ENCODE measurements around the gene SPINK1.
A peak's percentile ranks its signal among the peaks of the same experiment; 100 is the strongest.
"Not testable (repeated sequence)": the region's sequence is repeated elsewhere in the genome, so short reads cannot be mapped to it uniquely, and the experiment has no call there.

Gene SPINK1, protein sequence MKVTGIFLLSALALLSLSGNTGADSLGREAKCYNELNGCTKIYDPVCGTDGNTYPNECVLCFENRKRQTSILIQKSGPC

DNA sequence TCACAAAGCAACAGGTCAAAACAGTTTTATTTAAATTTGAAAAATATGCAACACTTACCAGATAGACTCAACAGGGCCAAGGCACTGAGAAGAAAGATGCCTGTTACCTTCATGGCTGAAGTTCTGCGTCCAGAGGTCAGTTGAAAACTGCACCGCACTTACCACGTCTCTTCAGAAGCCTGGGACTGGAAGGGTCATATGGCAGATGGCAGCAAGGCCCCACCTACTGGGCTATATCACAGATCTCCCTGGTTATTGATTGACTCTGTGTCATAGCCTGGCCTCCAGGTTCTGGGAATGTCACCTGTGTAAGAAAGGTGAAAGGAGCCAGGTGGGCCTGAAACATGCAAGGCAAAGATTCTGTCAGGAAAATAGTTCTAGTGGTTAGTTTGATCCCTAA lies at the start of gene SPINK1:
TSS of gene SPINK1 (minus strand) at position 207 of the 400 bp plus-strand sequence. CDS start at position 113, 94 bp downstream.
- DNase-seq: no peak

DNA sequence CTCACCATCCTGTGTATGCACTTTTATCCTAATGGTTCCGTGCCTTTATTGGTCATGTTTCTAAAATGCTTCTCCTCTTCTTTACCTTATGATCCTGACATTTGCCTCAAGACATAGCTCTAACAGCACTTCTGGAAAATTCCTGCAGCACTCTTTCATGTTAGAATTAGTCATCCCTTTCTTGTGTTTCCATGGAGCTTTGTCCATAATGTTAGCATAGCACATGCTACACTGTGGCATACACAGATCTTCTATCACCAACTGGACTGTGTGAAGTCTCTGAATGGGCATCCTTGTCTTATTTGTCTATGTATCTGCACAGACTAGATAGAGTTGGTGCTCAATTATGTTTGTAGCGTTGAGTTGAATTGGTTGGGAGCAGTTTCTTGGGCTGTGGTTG lies 49.0 kb upstream of the SPINK1 start:
- no peak for DNase-seq

DNA sequence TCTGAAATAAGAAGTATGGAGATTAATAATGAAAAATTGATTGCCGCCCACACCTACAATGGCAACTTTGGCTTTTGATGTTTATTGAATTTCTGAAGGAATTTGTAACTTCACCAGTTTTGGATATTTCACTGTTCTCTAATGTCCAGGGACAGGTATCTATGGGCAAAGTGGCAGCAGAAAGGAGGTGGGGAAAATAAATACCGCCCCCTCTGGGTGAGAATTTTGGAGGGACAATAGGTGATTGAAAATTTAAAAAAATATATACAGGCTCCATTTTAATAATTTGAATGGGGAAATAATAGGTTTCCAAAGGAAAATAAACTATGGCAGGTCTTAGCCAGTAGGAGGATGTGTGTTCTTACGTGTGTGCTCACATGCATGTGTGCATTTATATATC lies 48.3 kb upstream of the SPINK1 start:
- no peak for DNase-seq

DNA sequence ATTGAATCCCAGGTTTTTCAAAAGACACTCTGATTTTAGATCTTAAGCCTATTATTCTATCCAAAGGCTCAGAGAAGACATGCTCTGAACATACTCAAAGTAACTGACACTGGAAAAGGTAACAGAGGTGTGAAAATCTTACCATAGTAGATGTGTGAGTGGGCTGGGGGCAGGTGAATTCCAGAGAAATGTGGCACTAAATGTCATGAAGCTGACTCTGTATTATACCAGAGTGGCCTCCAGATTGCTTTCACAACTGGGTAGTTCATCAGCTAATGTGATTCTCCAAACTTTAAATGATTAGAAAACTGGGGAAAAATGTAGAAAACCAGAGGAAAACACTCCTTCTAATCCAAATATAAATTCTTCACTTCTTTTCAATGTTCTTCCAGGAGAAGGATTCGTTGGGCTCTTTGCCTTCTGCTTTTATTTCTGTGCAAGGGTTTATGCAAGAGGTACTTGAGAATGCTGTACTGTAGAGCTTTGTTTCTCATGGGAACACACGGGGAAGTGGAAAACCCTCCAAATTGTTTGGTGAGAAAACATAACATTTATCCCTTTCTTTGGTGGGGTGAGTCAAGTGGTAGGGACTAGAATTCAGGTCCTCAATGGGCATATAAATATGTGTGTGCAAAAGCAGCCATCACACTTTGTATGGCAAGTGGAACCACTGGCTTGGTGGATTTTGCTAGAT lies 46.7 kb upstream of the SPINK1 start, which contains the start of gene SCGB3A2:
TSS of gene SCGB3A2 (plus strand) at position 646 of the 694 bp plus-strand sequence. CDS start 93 bp downstream, outside the sequence.
- DNase-seq: no peak

DNA sequence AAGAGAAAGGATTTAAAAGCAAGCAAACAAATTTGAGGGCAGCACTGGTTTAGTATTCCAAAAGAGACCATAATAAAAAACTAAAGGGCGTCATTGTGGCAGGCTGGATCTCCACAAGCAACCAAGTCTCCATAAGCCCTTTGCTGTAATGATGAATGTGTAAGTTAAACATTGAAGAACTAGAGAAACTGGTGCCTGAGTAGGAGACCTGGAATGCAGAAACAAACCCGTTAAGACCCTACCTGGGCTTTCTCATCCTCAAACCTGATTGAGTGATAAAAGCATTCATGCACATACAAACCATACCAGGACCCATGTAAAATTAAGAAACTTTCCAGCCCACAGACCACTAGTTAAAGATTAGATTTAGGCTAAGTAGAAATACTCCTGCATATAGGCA lies 45.2 kb upstream of the SPINK1 start:
- no peak for DNase-seq

DNA sequence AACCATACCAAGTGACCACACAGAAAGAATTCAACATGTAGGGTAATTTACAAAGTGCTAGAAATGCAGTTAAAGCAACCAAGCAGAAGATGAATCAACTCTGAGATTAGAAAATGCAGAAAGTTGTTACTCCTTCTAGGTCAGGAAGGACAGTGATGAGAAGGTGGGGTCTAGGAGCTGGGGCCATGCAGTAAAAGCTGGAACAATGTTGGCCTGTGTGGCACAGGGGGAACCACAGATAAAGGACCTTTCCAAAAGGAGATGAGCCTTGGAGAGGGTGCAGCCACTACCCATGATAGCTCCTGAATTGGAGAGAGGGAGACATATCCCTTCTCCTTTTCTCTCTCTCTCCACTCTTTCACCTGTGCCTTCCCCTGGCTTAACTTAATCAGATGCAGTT lies 44.7 kb upstream of the SPINK1 start:
- DNase-seq: no peak

DNA sequence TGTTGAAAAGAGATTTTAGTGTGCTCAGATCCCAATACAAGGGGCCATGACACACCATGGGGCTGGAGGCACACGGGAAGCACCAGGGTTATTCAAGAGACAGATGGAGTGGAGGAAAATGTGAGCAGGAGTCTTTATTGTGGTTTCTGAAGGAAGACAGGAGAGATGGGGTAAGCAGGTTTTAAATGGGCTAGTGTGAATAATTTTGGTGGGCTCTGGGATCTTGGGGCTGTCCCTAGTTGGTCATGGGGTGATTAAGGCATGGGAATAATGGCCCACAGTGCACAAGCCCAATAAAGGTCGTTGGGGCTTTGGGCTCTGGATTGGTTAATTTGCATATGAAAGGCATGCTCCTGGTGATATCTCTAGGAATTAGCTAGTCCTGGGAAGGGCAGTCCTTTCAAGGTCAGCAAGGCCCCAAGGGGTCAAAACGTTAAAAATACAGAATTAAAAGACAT lies 43.5 kb upstream of the SPINK1 start:
- DNase-seq: no peak

DNA sequence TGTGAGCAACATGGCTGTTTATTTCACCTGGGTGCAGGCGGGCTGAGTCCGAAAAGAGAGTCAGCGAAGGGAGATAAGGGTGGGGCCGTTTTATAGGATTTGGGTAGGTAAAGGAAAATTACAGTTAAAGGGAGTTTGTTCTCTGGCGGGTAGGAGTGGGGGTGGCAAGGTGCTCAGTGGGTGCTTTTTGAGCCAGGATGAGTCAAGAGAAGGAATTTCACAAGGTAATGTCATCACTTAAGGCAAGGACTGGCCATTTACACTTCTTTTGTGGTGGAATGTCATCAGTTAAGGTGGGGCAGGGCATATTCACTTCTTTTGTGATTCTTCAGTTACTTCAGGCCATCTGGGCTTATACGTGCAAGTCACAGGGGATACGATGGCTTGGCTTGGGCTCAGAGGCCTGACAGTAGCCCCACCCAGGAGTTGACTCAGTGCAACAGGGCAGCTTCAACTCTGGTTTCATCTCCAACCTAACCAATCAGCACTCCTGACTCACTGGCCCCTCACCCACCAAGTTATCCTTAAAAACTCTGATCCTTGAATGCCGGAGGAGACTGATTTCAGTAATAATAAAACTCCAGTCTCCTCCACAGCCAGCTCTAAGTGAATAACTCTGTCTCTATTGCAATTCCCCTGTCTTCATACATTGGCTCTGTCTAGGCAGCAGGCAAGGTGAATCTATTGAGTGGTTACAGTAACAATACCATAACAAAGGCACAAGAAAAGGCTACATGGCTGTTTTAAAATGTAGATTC lies 42.8 kb upstream of the SPINK1 start:
- DNase-seq: not testable (repeated sequence)

DNA sequence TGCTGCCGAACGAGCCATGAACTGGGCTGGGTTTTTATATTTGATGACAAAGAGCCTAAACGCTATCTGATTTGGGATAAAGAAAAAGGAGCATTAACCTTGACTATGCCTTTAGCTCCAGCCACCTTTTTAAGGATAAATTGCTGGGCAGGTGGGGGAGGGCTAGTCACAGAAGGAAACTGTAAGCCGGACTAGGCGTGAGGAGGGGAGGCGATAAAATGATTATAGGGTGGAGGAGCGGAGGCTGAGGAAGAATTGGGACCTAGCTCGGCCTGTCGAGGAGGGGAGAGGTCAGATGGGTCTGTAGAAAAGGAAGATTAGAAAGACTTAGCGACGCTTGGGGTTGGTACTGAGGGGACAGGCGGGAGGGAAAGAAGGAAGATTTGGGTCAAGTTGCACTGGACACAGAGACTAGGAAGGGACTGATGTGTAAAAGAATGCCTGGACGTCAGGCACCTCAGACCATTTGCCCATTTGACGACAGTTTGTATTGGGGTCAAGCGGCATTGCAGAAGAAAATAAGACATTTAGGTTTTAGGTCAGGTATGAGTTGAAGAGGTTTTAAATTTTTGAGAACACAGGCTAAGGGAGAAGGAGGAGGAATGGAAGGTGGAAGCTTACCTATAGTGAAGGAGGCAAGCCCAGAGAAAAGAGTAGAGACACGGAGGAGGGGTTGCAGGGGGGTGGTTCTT lies 41.4 kb upstream of the SPINK1 start:
- not testable (repeated sequence) for DNase-seq

DNA sequence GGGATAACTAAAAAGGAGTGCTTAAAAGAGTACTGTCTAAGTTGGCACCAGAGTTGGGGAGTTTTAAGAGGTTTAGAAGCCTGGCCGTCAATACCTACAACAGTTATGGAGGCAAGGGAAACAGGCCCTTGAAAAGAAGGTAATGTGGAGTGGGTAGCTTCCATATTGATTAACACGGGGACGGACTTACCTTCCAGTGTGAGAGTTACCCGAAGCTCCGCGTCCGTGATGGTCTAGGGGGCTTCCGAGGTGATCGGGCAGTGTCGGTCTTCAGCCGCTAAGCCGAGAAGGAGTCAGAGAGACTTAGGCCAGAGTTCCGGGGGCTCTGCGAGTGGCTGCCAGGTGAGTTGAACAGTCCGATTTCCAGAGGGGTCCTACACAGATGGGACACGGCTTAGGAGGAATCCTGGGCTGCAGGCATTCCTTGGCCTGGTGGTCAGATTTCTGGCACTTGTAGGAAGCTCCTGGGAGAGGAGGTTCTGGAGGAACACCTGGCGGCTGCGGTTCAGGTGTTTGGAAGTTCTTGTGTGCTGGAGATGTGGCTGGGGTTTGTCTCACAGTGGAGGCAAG lies 40.6 kb upstream of the SPINK1 start:
- DNase-seq: not testable (repeated sequence)

DNA sequence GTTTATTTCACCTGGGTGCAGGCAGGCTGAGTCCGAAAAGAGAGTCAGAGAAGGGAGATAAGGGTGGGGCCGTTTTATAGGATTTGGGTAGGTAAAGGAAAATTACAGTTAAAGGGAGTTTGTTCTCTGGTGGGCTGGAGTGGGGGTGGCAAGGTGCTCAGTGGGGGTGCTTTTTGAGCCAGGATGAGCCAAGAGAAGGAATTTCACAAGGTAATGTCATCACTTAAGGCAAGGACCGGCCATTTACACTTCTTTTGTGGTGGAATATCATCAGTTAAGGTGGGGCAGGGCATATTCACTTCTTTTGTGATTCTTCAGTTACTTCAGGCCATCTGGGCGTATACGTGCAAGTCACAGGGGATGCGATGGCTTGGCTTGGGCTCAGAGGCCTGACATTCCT lies 38.4 kb upstream of the SPINK1 start:
- not testable (repeated sequence) for DNase-seq

DNA sequence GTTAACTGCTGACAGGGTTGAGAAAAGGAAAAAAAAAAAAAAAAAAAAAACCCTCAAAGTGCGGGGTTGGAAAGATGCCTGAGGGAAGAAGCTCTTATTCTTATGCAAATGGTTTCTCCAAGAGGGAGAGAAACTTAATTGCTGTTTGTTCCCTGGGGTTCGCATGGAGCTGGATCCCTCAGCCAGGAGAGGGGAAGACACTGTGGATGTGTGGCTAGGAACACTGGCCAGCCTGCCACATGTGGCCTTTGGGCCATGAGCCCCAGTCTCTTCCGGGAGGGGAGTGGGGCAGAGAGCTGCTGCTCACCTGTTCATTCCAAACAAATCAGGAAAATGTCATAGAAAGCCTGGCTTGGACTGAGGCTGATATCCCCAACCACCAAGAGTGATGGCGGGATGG lies 37.6 kb upstream of the SPINK1 start:
- no peak for DNase-seq

DNA sequence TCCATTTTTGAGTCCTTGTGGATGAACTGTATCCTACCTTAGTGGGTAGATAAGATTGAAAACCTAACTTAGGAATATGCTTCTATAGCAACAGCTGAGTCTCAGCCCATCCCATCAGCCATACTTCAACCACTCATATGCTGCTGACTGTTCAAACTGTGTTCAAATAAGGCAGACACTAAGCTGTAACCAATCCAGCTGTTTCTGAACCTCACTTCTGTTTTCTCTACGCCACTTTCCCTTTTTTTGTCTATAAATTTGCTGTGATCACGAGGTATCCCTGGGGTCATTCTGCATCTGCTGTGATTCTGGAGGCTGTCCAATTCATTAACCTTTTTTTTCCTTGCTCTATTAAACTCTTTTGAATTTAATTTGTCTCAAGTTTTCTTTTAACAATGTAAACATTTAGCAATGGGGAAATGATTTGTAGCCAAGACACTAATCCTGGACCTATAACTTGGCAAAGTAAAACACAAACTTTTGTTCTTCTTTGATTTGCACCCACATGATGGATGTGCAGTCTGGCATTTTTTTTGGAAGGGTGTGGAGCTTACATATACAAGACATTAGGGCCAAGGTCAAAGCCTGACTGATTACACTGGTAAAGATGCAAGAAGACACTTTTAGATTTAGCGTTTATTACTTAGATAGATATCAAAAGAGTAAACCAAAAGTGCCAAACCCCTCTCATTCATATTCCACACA lies 32.1 kb upstream of the SPINK1 start:
- DNase-seq: no peak

DNA sequence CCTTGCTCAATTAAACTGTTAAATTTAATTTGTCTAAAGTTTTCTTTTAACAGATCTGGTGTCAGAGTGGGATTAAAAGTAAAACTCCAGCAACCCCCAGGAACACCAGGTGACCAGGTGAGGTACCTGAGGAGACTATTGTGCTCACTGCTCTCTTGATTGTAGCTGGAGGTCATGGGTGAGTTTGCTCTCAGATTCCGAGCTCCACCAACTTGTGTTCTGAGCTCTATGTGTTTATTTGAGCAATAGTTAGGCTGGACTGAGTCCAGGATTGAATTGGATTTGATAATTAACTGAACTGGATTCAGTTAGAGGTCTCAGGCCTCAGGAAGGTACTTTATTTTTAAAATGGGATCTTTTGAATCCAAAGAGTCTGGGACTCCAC lies 29.2 kb upstream of the SPINK1 start:
- DNase-seq: no peak

DNA sequence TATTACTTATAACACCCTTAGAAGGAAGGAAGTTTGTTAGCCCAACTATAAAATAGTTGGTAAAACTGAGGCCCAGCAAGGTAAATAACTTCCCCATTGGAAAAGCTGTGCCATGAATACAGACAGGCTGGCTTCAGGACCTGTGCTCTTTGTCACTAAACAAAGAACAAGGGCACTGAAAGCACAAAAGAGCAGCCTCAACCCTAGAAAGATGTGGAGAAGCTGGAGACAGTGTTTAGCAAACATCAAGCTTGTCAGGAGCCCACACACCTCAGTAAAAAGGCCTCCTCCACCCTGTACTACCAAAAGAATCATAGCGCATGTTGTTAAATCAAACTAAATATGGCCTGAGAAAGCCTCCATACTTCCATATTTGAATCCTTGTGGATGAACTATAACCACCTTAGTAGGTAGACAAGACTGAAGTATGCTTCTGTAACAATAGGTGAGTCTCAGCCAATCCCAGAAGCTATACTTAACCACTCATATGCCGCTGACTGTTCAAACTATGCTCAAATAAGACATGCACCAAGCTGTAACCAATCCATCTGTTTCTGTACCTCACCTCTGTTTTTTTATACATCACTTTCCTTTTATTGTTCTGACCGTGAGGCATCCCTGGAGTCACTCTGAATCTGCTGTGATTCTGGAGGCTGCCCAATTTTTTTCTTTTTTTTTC lies 28.6 kb upstream of the SPINK1 start:
- no peak for DNase-seq

DNA sequence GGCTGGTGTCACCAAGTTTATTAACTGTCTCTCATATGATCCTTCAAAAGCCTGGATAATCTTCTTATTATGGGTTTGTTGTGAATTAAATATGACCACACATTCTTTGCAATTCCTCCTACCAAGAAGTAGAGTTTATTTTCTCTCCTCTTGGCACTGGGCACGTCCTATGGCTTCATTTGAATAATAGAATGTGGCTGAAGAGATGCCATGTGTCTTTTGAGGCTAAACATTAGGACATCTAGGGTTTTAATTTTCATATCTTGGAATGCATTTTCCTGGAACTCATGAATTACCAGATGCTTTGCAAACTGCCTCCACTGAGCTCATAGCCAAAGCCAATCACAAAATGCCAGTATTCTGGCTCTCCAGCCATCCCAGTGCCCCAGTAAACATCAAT lies 27.1 kb upstream of the SPINK1 start:
- no peak for DNase-seq

DNA sequence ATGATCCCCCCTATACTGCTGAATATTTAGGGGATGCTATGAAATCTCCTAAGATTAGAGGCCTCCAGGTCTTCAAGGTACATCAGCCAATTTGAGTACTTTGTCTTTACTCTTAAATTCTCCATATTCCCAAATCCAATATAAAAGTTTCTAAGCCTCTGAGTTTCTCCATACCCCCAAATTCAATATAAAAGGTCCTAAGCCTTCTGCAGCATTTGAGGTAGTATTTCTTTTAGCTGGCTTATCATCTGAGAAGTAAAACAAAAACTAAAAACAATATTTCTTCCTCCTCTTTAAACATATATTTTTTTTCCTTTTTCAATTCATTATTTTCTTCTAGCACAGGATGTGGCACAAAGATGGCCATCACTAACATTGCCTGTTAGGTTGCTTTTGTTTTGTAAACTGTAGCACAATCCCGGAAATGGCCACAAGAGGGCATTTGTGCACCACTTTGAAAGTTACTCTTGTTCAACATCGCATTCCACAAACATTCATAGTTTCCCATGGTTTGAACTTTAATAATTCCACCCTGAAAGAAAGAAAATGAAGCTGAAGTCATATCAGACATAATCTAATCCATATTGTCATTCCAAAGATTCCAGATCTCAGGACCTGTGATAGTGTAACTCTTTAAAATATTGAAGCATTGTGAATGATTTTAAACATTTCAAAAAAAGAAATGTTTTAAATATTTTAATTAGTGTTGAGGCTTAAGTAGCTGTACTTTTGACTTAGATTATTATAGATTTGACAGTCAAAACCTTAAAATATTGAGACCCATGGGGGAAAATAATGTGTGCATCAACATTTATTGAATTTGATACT lies 26.0 kb upstream of the SPINK1 start:
- DNase-seq: peak; percentile 9

DNA sequence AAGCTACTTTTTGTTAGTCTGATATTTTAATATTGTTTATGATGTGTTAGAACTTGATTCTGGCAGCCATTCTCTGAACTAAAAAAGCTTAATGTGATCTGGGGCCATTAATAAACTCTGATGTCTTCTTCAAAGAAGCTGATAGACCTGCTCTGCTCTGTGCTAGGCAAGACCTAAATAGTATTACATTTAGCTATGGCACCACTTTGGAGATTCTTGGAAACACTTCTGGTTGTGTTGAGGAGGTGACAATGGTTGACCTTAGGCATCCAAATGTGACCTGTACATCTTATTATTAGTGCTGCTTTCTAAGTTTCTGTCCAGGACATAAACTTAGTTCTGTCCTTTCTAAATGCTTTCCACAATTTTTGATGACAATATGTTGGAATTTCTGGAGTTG lies 25.3 kb upstream of the SPINK1 start:
- DNase-seq: no peak

DNA sequence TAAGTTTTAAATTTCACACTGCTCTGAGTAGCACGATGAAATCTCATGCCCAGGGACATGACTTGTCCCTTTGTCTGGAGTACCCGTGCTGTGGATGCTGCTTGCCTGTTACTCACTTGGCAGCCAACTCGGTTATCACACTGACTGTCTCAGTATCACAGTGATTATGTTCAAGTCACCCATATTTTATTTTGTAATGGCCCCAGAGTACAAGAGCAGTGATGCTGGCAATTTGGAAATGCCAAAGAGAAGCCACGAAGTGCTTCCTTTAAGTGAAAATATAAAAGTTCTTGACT lies 24.3 kb upstream of the SPINK1 start:
- no peak for DNase-seq

DNA sequence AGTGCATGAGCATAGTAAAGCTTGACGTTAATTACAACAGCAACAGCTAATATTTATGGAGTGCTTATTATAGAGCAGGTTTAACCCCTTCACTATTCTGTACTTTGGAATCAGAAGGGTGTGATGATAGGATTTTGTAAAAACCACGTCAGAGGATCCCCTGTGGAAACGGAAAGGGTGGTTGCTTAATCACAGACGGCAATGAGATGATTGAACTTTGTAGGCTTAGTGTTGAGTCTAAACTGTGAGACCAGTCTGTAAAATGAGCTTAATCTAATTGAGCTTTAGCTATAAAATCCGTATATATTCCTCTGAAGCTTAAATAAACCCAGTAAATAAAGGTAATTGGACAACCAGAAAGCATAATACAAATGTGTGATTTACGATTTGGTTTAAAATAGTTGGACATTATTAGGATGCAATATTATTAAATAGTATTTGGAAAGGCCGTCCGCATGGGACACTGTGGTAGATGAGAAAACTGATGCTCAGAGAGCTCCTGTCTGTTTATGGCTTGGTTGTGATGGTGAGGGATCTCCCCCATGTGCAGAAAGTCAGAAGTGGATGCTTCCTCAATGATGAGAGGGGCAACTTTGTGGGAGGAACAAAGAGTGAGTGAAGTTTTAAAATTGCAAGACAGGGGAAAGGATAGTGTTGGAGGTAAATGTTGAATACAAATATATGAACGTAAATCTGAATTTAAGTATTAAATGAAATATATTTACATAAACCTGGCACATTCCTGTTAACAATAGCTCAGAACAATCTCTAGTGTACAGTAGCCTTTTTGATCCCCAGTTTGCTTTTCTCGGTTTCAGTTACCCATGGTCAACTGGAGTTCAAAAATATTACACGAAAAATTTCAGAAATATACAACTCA lies 23.7 kb upstream of the SPINK1 start:
- no peak for DNase-seq
